Measurements from ENCODE around the gene ZNF680.
"Not testable (repeated sequence)": the region's sequence is repeated elsewhere in the genome, so short reads cannot be mapped to it uniquely, and the experiment has no call there.

The ZNF680 gene

GRCh38 chr7:64569372-64570283 is 6.8 kb upstream of the ZNF680 start:
- H3K27me3 Mint-ChIP-seq; H3K36me3 Mint-ChIP-seq; H3K9me3 Mint-ChIP-seq (ENCODE audit: low read depth): not testable (repeated sequence)
- Mint-ChIP-seq H3K27ac (peak overlapping the region; percentile 87), H3K4me1 (ENCODE audit: low read depth) (peaks cover 15% of the 10 kb centered on the region), H3K4me3 (peak overlapping the region; percentile 91)

GRCh38 chr7:64562256-64562625 is 630 bp downstream of the ZNF680 start:
- no peaks in the 10 kb centered on the region for H3K9me3 Mint-ChIP-seq (ENCODE audit: low read depth)
- peak overlapping the region; percentile 99 for H3K4me3 Mint-ChIP-seq
- no peak overlapping the region for H3K27ac Mint-ChIP-seq
- H3K27me3 Mint-ChIP-seq = no peaks in the 10 kb centered on the region
- H3K36me3 Mint-ChIP-seq = peaks cover 15% of the 10 kb centered on the region
- peaks cover 22% of the 10 kb centered on the region for H3K4me1 Mint-ChIP-seq (ENCODE audit: low read depth)

- Mint-ChIP-seq H3K4me3 (no peak overlapping the region), H3K4me1 (ENCODE audit: low read depth) (peaks cover 27% of the 10 kb centered on the region), H3K9me3 (ENCODE audit: low read depth) (peaks cover 6% of the 10 kb centered on the region), H3K36me3 (peaks cover 24% of the 10 kb centered on the region), H3K27ac (no peak overlapping the region), H3K27me3 (no peaks in the 10 kb centered on the region)
Observed at GRCh38 chr7:64559206-64559605, 3.7 kb downstream of the ZNF680 start.

- peaks cover 23% of the 10 kb centered on the region for H3K4me1 Mint-ChIP-seq (ENCODE audit: low read depth)
- no peaks in the 10 kb centered on the region for H3K27me3 Mint-ChIP-seq
- no peak overlapping the region for H3K4me3 Mint-ChIP-seq
- H3K9me3 Mint-ChIP-seq (ENCODE audit: low read depth) = peaks cover 6% of the 10 kb centered on the region
- H3K36me3 Mint-ChIP-seq = peaks cover 24% of the 10 kb centered on the region
- no peak overlapping the region for H3K27ac Mint-ChIP-seq
Observed at GRCh38 chr7:64558781-64559180, 4.1 kb downstream of the ZNF680 start.

- H3K4me3 Mint-ChIP-seq = no peak overlapping the region
- no peak overlapping the region for H3K27ac Mint-ChIP-seq
- peaks cover 6% of the 10 kb centered on the region for H3K9me3 Mint-ChIP-seq (ENCODE audit: low read depth)
- H3K4me1 Mint-ChIP-seq (ENCODE audit: low read depth) = peaks cover 21% of the 10 kb centered on the region
- peaks cover 24% of the 10 kb centered on the region for H3K36me3 Mint-ChIP-seq
- no peaks in the 10 kb centered on the region for H3K27me3 Mint-ChIP-seq
Observed at GRCh38 chr7:64558323-64558705, 4.6 kb downstream of the ZNF680 start.

GRCh38 chr7:64557601-64558322 is 5.1 kb downstream of the ZNF680 start:
- Mint-ChIP-seq H3K9me3 (ENCODE audit: low read depth) (peaks cover 6% of the 10 kb centered on the region), H3K27me3 (no peaks in the 10 kb centered on the region), H3K4me1 (ENCODE audit: low read depth) (peaks cover 17% of the 10 kb centered on the region), H3K27ac (peak overlapping the region; percentile 29), H3K36me3 (peaks cover 27% of the 10 kb centered on the region), H3K4me3 (no peak overlapping the region)

GRCh38 chr7:64555046-64555445 is 7.8 kb downstream of the ZNF680 start:
- Mint-ChIP-seq H3K27ac (no peak overlapping the region), H3K4me1 (ENCODE audit: low read depth) (peaks cover 7% of the 10 kb centered on the region), H3K4me3 (no peak overlapping the region), H3K36me3 (peaks cover 30% of the 10 kb centered on the region), H3K27me3 (no peaks in the 10 kb centered on the region), H3K9me3 (ENCODE audit: low read depth) (peaks cover 6% of the 10 kb centered on the region)

GRCh38 chr7:64554188-64554587 is 8.7 kb downstream of the ZNF680 start:
- H3K36me3 Mint-ChIP-seq = peaks cover 32% of the 10 kb centered on the region
- H3K9me3 Mint-ChIP-seq (ENCODE audit: low read depth); H3K27ac Mint-ChIP-seq; H3K27me3 Mint-ChIP-seq; H3K4me3 Mint-ChIP-seq; H3K4me1 Mint-ChIP-seq (ENCODE audit: low read depth): not testable (repeated sequence)

GRCh38 chr7:64551375-64552142 is 11.3 kb downstream of the ZNF680 start:
- Mint-ChIP-seq H3K36me3 (peaks cover 35% of the 10 kb centered on the region), H3K27me3 (no peaks in the 10 kb centered on the region), H3K27ac (no peak overlapping the region), H3K9me3 (ENCODE audit: low read depth) (peaks cover 6% of the 10 kb centered on the region), H3K4me1 (ENCODE audit: low read depth) (peaks cover 10% of the 10 kb centered on the region), H3K4me3 (no peak overlapping the region)

GRCh38 chr7:64544010-64544409 is 18.9 kb downstream of the ZNF680 start:
- Mint-ChIP-seq H3K27me3 (no peaks in the 10 kb centered on the region), H3K4me3 (no peak overlapping the region), H3K36me3 (peaks cover 38% of the 10 kb centered on the region), H3K27ac (no peak overlapping the region), H3K9me3 (ENCODE audit: low read depth) (no peaks in the 10 kb centered on the region), H3K4me1 (ENCODE audit: low read depth) (peaks cover 10% of the 10 kb centered on the region)

GRCh38 chr7:64541438-64542359 is 21.2 kb downstream of the ZNF680 start:
- peaks cover 40% of the 10 kb centered on the region for H3K36me3 Mint-ChIP-seq
- H3K4me3 Mint-ChIP-seq = no peak overlapping the region
- peaks cover 8% of the 10 kb centered on the region for H3K4me1 Mint-ChIP-seq (ENCODE audit: low read depth)
- H3K27me3 Mint-ChIP-seq = no peaks in the 10 kb centered on the region
- no peaks in the 10 kb centered on the region for H3K9me3 Mint-ChIP-seq (ENCODE audit: low read depth)
- H3K27ac Mint-ChIP-seq = peak overlapping the region; percentile 38

GRCh38 chr7:64533756-64534155 is 29.1 kb downstream of the ZNF680 start:
- peaks cover 9% of the 10 kb centered on the region for H3K4me1 Mint-ChIP-seq (ENCODE audit: low read depth)
- H3K4me3 Mint-ChIP-seq = no peak overlapping the region
- peaks cover 47% of the 10 kb centered on the region for H3K9me3 Mint-ChIP-seq (ENCODE audit: low read depth)
- H3K27me3 Mint-ChIP-seq = no peaks in the 10 kb centered on the region
- H3K27ac Mint-ChIP-seq = no peak overlapping the region
- peaks cover 76% of the 10 kb centered on the region for H3K36me3 Mint-ChIP-seq

- Mint-ChIP-seq H3K4me3 (no peak overlapping the region), H3K27me3 (no peaks in the 10 kb centered on the region), H3K4me1 (ENCODE audit: low read depth) (peaks cover 9% of the 10 kb centered on the region), H3K36me3 (peaks cover 64% of the 10 kb centered on the region), H3K27ac (no peak overlapping the region), H3K9me3 (ENCODE audit: low read depth) (peaks cover 38% of the 10 kb centered on the region)
Observed at GRCh38 chr7:64528770-64529169, 34.1 kb downstream of the ZNF680 start.

GRCh38 chr7:64521409-64521984 is 41.4 kb downstream of the ZNF680 start:
- H3K27me3 Mint-ChIP-seq = no peaks in the 10 kb centered on the region
- peaks cover 70% of the 10 kb centered on the region for H3K36me3 Mint-ChIP-seq
- H3K27ac Mint-ChIP-seq = no peak overlapping the region
- H3K4me3 Mint-ChIP-seq = no peak overlapping the region
- H3K9me3 Mint-ChIP-seq (ENCODE audit: low read depth) = peaks cover 38% of the 10 kb centered on the region
- no peaks in the 10 kb centered on the region for H3K4me1 Mint-ChIP-seq (ENCODE audit: low read depth)
